Activated CD8-positive, alpha-beta memory T cell treated with anti-CD3 and anti-CD28 coated beads for 24 hours (primary cell): ENCODE measurements around the gene FAM83D.
"Not testable (repeated sequence)": the region's sequence is repeated elsewhere in the genome, so short reads cannot be mapped to it uniquely, and the experiment has no call there.

Experiments used
- DNase-seq: peaks from one replicate; pipeline ENCODE4 v3.0.0-alpha.2; 2020

FAM83D gene

DNA sequence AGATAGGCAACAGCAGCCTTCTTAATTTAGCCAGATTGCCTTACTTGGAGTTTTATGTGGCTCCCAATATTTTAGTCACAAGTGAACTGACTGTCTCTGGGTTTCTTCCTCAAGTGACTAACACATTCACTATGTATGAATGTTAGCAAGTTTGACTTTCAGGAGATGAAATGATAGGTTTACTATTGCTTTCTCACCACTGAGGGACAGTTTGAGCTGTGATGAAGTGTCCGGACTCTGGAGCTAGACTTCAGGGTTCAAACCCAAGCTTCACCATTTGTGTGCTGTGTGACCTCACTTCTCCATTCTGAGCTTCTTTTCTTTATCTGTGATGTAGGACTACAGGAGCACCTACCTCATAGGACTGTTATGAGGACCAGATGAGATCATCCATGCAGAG, 44.1 kb downstream of the FAM83D start:
- DNase-seq, result no peak

DNA sequence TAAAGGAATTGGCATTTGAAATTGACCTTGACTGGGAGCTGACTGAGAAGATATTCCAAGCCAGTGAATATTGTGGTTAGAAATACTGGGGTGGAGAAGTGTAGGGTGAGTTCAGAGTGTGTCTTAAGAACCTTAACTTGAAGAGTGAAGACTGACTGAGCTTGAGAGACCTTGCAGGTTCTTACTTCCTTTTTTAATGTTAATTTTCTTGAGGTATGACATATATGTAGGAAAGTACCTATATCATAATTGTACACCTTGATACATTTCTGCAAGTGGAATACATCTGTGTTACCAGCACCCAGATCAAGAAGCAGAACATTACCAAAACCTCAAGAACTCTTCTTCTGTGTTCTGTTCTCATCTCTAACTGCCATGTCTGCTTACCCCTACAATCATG, 46.9 kb downstream of the FAM83D start:
- DNase-seq, result no peak

DNA sequence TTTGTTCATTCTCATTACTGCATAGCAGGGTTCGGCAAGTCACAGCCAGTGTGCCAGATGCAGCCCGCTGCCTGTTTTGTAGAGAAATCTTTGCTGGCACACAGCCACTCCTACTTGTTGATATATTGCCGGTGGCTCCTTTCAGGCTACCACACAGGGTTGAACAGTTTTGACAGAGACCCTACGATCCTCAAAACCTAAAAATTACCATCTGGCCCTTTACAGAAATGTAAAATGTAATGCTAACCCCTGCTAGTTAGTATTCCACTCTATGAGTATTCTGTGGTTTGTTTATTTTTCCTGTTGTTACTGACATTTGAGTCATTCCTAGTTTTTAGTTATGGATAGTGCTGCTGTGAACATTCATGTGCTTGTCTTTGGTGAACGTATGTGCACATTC, 47.4 kb downstream of the FAM83D start:
- no peak for DNase-seq

DNA sequence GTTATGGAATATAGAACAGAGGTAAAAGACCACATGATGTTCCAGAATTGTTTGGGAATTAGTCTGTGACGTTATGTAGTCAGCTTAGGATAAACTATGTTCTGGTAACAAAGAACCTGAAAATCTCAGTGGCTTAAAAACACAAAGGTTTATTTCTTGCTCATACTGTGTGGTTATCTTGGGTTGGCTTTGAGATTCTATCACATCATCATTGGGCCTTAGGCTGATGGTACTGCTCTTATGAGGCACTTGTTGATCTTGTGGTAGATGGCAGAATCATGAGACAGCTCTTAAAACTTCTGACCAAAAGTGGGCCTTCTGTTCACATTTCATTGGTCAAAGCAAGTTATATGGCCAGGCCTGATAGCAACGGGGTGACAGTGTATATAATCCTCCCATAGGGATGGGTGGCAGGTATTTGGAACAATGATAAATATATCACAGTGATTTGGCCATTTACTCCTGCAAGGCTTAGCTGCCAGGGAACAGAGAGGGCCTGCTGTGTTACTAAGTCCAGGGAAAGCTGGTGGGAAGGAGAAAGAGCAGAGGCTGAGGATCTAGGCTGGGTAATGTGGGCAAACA, 49.4 kb downstream of the FAM83D start:
- no peak for DNase-seq

DNA sequence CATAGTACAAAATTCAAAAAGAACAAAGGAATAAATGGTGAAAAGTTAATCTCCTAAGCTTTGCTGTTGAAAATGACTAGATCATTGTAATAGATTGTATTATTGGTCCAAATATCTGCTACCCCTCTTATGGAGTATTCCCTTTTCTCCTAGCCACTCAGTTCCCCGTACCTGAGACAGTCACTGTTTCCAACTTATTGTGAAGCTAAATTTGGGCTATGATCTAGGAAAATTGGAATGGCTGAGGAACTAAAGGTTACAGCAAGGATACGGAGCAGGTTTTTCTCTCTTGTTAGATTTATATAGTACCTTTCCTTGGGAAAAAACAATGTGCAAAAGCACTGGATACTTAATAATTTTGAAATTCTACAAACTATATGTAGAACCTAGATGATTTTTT, 53.2 kb downstream of the FAM83D start:
- no peak for DNase-seq

DNA sequence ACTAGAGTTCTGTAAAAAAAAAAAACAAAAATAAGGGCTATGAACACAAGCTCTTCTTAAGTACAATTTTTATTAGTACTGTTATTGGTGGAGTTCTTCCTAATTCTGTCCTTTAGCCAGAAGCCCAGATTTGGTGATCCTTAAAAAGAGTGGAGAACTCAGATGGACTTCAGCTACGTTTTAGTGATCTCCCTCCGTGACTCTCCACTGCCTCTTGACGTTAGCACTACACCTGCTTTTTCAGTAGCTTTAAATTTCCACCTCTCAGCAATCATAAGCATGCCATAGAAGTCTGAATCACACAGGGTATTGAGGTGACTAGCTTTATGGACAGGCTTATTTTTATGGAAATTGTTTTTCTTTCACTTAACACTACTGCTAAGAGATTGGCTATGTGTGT, 53.6 kb downstream of the FAM83D start:
- no peak for DNase-seq

DNA sequence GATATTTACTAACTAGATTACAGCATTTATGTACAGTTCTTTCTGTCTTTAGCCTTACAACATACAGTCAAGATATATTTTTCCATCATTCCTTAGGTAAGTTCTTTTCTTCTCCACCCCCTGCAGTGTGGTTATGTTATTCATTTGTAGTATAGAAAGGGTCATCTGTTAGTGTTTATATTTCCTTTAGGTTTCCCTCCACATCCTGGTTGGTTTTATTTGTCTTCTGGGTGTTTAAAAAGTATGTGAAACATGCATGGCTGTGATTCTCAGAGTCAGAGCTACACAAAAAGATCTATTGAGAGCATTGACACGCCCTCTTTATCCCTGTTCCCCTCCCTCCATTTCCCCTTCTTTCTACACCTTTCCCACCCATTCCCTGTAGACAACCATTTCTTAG, 56.1 kb downstream of the FAM83D start:
- no peak for DNase-seq

DNA sequence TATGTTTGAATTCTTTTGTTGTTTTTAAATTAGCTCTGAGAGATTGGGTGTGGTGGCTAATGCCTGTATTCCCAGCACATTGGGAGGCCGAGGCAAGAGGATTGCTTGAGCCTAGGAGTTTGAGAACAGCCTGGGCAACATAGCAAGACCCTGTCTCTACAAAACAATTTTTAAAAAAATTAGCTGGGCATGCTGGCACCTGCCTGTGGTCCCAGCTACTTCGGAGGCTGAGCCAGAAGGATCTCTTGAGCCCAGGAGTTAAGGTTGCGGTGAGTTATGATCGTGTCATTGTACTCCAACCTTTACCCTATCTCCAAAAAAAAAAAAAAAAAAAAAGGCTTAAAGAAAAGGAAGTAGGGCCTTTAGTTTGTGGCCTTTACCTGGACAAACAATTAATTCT, 58.8 kb downstream of the FAM83D start:
- DNase-seq, result no peak

DNA sequence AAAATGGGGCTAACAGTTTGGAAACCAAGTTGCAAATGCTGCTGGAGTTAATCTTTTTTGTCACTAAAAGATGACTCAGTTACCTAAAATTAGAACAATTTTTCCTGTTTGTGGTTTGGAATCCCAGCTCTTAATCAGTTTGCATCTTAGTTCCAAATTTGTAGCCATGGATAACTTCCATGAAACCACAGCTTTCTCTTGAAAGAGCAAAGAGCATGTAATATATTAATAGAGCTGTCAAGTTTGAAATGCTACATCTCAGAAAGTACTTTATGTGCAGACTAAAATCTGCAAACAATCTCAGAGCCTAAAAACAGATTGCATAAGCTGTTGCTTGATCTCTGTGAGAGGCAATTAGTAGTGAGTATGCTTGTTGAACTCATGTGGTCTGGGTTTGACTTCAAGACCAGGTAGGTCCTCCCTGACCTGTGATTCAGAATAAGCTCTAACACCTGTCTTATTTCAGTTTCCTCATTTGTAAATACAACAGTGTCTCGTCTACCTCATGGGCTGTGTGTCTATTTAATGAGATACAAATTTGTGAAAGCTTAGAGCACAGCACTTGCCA, 59.5 kb downstream of the FAM83D start:
- DNase-seq, result no peak

DNA sequence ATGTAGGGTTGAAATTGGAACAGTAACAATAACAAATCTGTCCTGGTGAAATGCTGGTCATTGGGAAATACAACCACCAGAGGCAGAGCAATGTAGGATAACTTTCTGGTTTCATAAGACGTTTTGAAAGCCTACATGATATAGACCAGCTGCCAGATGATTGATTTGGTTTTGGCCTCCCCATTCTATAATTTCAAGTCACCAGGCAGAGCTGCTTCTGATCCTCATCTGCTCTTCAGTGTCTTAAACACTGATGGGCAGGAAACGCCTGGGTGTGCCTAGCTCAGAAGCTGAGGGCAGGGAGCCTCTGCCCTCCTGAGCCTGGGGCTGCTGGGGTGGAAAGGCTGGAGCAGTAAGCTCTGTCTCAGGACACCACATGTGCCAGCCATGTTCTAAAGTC, 60.4 kb downstream of the FAM83D start:
- no peak for DNase-seq

DNA sequence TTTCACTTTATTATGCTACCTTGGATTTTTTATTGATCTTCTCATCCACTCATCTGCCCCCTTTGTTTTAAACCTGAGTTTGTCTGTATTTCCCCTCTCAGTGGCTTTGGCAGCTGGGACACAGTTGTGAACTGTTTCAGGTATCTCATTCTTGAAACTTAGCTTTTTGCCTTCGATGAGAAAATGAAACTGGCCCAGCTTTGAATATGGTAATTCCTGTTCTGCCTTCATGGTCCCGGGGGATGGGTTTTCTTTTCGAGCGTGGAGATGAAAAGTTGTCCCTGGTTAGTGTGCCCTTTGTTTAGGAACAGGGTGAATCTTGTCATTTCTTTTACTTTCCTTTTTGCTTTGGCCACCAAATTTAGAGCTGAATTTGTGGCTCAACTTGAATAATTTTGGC, 61.6 kb downstream of the FAM83D start:
- no peak for DNase-seq

DNA sequence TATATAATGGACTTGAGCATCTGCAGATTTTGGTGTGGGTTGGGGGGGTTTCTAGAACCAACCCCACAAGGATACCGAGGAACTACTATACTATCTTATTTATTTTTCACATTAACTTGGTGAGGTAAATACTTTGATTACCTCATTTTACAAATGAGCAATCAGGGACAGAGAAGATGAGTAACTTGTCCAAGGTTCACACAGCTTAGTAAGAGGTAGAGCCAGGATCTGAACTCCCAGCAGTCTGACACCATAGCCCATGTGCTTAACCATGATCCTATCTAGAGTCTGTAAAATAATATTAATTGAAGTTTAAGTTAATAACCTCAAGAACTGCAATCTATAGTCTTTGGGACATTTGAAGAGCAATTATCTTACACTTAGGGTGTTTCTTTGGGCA, 64.5 kb downstream of the FAM83D start:
- no peak for DNase-seq

DNA sequence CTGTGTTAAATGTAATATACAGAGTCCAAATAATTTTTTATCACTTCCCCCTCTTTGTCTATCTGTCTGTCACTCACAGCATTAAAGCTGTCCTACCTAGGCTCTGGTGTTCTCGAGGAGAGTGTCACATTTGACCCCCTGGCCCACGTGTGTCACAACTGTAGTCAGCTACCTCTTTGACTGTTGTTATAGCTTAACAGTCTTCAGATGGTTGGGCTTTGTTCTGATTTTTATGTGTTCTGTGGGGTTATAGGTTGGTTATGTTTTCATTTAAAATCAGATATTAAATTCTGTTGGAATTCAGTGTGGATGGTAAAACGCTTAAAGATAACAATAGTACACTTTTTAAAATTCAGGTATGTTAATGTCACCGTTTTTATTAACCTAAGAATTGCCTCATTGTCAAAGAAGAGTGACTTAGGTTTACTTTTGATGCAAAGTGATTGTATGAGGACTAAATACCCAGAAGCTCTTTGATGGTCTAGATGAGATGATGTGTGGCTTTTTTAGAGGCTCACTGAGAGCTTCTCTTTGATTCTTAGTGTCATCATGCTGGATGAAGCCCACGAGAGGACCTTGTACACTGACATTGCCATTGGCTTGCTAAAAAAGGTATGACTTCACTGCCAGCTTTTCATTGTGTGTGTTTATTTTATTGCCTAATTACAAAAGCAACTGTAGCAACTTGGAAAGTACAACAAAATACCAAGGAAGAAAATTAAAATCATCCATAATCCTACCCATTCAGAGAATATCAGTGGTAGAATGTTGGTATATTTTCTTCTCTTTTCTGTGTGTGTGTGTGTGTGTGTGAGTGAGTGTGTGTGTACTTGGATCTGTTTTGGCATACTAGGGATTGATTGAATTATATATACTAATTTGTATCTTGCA, 65.8 kb downstream of the FAM83D start:
- no peak for DNase-seq

DNA sequence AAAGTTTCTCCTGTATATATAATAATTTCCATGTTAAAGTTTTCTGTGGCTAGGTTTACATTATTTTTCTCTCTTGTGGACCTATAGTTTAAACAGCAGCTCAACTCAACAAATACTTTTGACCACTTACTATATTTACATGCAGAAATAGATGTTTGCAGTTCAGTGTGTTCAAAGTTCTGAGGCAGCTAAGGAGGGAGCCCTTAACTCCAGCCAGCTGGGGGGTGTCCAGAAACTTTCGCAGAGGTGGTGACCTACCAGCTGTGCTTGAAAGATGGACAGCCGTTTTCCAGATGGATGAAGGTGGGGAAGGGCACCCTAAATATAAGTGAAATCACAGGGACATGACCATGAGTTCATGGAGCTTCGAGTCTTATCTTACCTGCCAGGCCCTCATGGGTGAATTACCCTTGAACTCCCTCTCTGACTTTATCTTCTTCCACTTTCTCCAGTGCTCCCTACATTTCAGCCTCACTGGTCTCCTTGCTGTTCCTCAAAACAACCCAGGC, 69.4 kb downstream of the FAM83D start:
- DNase-seq, result no peak

DNA sequence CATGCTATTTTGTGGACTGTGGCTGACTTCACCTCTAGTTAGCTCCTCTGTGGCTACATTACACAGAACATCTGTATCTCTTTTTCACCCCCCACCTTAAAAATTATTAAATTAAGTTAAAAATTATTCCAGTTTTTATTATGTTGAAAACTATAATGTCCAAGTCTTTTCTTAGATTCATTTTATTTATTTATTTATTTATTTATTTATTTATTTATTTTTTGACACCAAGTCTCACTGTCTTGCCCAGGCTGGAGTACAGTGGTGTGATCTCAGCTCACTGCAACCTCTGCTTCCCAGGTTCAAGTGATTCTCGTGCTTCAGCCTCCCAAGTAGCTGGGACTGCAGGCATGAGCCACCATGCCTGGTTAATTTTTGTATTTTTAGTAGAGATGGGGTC, 70.6 kb downstream of the FAM83D start:
- not testable (repeated sequence) for DNase-seq

DNA sequence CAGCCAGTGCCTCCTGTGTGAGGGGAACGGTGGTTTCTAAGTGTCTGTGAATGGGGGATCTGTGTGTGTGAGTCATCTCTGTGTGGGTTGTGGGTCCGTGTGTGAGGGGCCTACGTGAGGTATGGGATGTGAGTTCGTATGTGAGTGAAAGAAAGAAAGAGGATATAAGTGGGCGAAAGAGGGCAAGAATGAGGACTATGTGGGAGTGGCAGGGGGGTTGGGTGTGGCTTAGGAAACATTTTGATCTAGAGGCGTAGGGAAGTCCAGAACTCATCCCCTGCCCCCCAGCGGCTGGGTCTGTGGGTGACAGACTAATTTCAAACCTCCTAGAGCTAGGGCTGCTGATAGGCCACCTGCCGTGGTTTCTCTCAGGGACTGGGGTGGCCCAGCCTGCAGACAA, 71.4 kb downstream of the FAM83D start:
- DNase-seq, result peak; percentile 87

DNA sequence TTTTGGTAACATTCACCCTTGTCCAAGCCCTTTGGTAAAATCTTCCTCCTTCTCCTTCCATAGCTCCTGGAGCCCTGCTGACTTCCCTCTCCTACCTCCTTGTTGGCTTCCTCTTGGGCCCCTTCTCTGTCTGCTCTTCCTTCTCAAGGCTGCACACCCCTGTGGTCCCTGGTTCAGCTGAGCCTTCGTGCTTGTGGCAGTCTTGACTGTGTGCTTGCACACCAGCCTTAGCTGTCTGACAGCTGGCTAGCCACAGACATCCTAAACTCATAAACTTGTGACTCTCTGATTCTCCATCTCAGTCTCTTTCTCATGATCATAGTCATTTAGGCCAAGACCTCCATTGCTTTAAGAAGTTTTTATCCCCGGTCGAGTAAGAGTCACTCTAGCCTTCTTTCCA, 73.0 kb downstream of the FAM83D start:
- no peak for DNase-seq

DNA sequence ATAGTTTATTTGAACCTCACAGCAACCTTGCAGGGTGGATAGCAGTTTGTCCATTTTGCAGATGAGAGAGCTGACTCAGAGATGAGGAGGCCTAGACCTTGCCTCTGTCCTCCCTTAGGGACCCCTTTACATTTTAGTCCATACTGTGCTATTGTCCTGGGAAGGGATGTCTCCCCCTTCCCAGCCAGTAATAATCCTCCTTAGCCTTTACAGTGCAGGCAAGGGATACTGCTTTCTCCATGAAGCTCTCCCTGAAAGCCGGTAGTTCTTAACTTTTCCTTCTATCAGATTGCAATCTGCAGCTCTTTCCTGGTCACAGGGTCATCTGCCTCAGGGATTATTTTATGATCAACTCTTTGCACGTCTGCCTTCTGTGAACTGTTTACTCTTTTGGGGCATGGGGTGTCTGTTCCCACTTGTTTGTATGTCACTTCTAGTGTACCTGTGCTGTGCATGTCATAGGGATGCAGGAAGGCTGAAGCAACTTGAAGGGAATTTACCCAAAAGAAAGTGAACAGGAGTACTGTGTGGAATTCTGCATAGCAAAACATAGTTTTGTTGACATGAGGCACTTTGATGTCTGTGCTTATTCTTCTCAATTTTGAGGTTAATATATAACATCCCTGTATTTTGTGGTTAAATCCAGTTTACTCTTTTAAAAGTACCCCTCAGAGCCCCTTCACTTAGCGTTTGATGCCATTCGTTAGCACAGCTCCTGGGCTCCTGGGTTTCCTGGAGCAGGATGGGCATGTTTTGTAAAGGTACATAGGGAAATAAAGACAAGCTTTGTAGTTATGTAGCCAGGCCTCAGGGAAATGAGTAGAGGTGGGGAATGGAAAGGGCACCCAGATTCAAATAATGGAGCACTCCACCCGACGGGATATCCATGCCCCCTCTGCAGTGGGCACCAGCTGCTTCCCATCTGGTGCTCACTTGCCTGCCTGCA, 74.0 kb downstream of the FAM83D start:
- DNase-seq, result no peak
